ENCODE results near the gene SPACA6. TPM values are rescaled to one million over a fixed set of nuclear protein-coding genes. Genes with fewer than 3 reads are reported as not detected.

SPACA6 gene
- total and polyA plus RNA-seq, 8 donors: 13.5 to 27.3 (median 20.1) TPM

DNA sequence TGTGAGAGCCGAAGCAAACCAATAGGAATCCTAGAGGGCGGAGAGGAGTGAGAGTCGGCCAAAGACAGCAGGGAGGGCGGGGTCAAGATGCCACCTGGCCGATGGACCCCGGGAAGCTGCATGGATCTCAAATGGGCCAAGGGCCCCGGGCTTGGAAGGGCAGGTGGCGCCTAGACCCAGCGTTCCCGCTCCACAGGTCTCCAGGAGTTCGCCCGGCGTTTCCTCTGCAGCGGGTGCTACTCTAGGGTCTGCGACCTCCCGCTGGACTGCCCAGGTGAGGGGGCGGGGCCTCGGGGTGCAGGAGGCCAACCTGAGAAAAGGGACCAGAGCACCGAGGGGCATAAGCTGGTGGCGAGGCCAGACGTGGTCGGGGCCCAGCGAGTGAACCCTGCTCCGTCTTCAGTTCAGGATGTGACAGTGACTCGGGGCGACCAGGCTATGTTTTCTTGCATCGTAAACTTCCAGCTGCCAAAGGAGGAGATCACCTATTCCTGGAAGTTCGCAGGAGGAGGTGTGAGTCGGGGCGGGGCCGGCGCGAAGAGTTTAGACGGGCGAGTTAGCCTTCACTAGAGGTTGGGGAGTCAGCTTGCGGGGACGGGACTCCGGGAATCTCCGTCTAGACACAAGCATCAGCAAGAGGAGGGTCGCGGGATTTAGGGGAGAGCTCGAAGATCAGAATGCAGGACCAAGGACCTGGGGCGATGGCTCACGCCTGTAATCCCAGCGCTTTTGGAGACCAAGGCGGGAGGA is 9.9 kb downstream of the SPACA6 start:
- intact Hi-C loops (cut with DNase I): no loop called here
- Histone ChIP-seq H3K9me3 (no peaks in the 10 kb centered on the region), H3K27ac (peak overlapping the region; percentile 90 to 92), H3K36me3 (peaks cover 0 to 50% of the 10 kb centered on the region in 2 donors), H3K4me3 (peak overlapping the region; percentile 10 to 59), H3K4me1 (peaks cover 7 to 28% of the 10 kb centered on the region in 2 donors), H3K27me3 (peaks cover 0 to 19% of the 10 kb centered on the region in 2 donors)
- TF ChIP-seq, protein P1, sequence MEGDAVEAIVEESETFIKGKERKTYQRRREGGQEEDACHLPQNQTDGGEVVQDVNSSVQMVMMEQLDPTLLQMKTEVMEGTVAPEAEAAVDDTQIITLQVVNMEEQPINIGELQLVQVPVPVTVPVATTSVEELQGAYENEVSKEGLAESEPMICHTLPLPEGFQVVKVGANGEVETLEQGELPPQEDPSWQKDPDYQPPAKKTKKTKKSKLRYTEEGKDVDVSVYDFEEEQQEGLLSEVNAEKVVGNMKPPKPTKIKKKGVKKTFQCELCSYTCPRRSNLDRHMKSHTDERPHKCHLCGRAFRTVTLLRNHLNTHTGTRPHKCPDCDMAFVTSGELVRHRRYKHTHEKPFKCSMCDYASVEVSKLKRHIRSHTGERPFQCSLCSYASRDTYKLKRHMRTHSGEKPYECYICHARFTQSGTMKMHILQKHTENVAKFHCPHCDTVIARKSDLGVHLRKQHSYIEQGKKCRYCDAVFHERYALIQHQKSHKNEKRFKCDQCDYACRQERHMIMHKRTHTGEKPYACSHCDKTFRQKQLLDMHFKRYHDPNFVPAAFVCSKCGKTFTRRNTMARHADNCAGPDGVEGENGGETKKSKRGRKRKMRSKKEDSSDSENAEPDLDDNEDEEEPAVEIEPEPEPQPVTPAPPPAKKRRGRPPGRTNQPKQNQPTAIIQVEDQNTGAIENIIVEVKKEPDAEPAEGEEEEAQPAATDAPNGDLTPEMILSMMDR (IDR thresholded peaks at IDR 0.05): no peak
- ATAC-seq (peak; percentile 16), DNase-seq (peak in 2 of 4 donors; percentile 28 to 60)

DNA sequence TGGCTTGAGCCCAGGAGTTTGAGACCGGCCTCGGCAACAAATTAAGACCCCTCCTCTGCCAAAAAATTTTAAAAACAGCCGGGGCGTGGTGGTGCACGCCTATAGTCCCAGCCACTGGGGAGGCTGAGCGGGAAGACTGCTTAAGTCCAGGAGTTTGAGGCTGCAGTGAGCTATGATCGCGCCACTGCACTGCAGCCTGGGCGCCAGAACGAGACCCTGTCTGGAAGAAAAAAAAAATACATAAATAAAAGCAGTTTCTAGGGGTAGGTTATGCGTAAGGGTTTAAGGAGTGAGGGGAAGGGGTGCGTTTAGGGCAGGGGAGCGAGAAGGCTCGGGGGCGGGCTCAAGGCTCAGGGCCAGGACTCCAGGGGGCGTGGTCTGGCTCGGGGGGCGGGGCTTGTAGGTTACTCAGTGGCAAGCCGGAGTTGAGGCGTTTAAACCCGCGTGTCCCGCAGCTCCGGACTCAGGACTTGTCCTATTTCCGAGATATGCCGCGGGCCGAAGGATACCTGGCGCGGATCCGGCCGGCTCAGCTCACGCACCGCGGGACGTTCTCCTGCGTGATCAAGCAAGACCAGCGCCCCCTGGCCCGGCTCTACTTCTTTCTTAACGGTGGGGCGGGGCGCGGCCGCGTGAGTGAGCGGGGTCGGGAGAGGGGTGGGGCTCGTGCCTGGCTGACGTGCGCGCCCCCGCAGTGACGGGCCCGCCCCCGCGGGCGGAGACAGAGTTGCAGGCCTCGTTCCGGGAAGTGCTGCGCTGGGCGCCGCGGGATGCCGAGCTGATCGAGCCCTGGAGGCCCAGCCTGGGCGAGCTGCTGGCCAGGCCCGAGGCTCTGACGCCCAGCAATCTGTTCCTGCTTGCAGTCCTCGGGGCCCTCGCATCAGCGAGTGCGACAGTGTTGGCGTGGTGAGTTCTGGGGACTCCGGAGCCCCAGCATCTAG is 10.7 kb downstream of the SPACA6 start:
- intact Hi-C loops (cut with DNase I): no loop called here
- DNase-seq (peak; percentile 94 to 100 (median 97)), ATAC-seq (peak; percentile 93)
- peaks cover 7 to 28% of the 10 kb centered on the region in 2 donors for H3K4me1 ChIP-seq
- no peaks in the 10 kb centered on the region for H3K9me3 ChIP-seq
- H3K27ac ChIP-seq: peak overlapping the region; percentile 90 to 92
- TF ChIP-seq, protein P1 (IDR thresholded peaks at IDR 0.05): peak; percentile 30 to 47
- peaks cover 0 to 19% of the 10 kb centered on the region in 2 donors for H3K27me3 ChIP-seq
- H3K4me3 ChIP-seq: peak overlapping the region; percentile 51 to 59
- H3K36me3 ChIP-seq: peaks cover 0 to 42% of the 10 kb centered on the region in 2 donors

DNA sequence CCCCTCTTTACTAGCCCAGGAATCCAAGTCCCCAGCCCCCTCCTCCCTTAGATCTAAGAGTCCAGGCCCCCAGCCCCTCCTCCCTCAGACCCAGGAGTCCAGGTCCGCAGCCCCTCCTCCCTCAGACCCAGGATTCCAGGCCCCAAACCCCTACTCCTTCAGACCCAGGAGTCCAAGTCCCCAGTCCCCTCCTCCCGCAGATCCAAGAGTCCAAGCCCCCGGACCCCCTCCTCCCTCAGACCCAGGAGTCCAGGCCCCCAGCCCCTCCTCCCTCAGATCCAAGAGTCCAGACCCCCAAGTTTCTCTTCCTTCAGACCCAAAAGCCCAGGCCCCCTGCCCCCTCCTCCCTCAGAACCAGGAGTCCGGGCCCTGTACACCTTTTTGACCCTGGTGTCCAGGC is 11.5 kb downstream of the SPACA6 start:
- TF ChIP-seq, protein P1 (IDR thresholded peaks at IDR 0.05): no peak
- peak overlapping the region; percentile 90 to 92 for H3K27ac ChIP-seq
- peak overlapping the region; percentile 51 to 59 for H3K4me3 ChIP-seq
- H3K36me3 ChIP-seq: peaks cover 0 to 36% of the 10 kb centered on the region in 2 donors
- no peaks in the 10 kb centered on the region for H3K9me3 ChIP-seq
- H3K27me3 ChIP-seq: peaks cover 0 to 19% of the 10 kb centered on the region in 2 donors
- ATAC-seq (no peak), DNase-seq (no peak)
- intact Hi-C loops (cut with DNase I): no loop called here
- H3K4me1 ChIP-seq: peaks cover 7 to 28% of the 10 kb centered on the region in 2 donors

DNA sequence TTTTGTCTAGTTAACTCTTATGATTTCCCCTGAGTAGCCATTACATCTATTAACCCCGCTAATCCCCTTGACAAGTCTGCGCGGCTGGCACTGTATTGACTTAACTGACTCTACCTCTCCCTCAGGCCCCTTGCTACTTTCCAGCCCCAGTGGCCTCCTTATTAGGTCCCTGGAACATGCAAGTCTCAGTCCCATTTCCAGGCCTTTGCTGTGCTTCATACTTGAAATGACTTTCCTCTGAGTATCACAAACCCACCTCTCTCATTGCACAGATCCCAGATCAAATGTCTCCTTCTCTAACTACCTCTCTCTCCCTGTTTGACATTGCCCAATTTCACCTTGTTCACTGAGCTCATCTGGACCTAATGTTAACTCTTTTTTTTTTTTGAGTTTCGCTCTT is 13.2 kb downstream of the SPACA6 start:
- DNase-seq: no peak
- ATAC-seq: no peak
- TF ChIP-seq, protein P1 (IDR thresholded peaks at IDR 0.05): no peak
- Histone ChIP-seq H3K4me3 (no peak overlapping the region), H3K36me3 (peaks cover 0 to 33% of the 10 kb centered on the region in 2 donors), H3K4me1 (peaks cover 7 to 28% of the 10 kb centered on the region in 2 donors), H3K9me3 (no peaks in the 10 kb centered on the region), H3K27me3 (peaks cover 0 to 19% of the 10 kb centered on the region in 2 donors), H3K27ac (no peak overlapping the region)
- intact Hi-C loops (cut with DNase I): no loop called here

Data from left lung (tissue), 10 donors.